GM03348 (cell line): ENCODE data around the gene ARL14EPL.
"Not testable (repeated sequence)": the region's sequence is repeated elsewhere in the genome, so short reads cannot be mapped to it uniquely, and the experiment has no call there.

Experiments
- DNase-seq: peaks from one replicate; pipeline ENCODE4 v3.0.0; 2012; ENCODE audit warnings: low spot score

Gene ARL14EPL

GRCh38 chr5:116046823-116047222 lies 14.6 kb downstream of the ARL14EPL start:
- no peak for DNase-seq

DNA sequence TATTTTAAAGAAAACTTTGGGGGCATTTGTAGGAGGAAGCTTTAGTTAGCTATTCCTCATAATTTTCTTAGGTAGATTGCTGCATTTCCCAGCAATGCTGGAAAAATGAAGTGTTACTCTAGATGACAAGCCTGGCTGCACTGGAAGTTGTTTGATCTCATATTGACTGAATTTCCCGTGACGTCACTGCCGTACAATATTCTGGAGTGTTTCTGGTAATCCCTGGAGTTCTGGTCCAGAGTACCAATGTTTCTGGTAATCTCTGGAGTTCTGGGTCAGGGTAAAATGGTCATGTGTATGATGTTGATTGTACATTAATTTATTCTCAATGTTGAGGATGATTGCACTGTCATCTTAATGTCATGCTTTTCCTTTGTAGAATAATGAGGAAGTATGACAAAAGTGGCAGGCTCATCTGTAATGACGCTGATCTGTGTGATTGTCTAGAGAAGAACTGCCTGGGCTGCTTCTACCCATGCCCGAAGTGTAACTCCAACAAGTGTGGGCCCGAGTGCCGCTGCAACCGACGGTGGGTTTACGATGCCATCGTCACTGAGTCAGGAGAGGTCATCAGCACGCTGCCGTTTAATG lies 26.2 kb downstream of the ARL14EPL start:
- DNase-seq = no peak

GRCh38 chr5:116062352-116062751 lies 30.1 kb downstream of the ARL14EPL start:
- DNase-seq = no peak

GRCh38 chr5:116063950-116064349 lies 31.7 kb downstream of the ARL14EPL start:
- DNase-seq = no peak

GRCh38 chr5:116068028-116068632 lies 35.9 kb downstream of the ARL14EPL start:
- peak; percentile 57 for DNase-seq

DNA sequence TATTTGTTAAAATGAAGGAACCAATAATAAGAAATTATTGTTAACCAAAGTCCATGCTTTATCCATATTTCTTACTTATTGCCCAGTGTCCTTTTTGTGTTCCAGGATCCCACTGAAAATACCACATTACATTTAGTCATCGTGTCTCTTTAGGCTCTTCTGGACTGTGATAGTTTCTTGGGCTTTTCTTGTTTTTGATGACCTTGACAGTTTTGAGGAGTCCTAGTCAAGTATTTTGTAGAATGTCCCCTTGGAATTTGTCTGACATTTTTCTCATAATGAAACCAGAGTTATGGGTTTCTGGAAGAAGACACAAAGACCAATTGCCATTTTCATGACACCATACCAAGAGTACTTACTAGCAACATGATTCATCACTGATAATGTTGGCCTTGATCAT lies 38.9 kb downstream of the ARL14EPL start:
- no peak for DNase-seq

DNA sequence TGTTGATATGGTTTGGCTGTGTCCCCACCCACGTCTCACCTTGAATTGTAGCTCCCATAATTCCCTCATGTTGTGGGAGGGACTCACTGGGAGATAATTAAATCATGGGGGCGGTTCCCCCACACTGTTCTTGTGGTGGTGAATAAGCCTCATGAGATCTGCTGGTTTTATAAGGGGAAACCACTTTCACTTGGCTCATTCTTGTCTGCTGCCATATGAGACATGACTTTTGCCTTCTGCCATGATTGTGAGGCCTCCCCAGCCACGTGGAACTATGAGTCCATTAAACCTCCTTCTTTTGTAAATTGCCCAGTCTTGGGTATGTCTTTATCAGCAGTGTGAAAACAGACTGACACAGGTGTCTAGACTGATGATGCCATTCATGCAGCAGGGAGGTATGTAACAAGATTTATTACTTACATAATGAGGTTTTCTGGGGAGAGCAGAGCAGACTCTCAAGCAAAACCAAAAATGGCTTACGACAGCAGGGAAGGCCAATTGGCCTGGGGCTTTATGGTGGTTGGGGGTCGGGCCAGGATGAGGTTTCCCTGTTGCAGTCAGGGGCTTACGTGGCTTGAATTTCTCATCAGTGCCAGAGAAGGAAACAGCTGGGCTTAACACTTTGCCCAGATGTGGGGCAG lies 43.0 kb downstream of the ARL14EPL start:
- DNase-seq = no peak

- DNase-seq = no peak
Measured at GRCh38 chr5:116076496-116076895, 44.2 kb downstream of the ARL14EPL start.

- no peak for DNase-seq
Measured at GRCh38 chr5:116078199-116078598, 45.9 kb downstream of the ARL14EPL start.

- DNase-seq = peak; percentile 69
Measured at GRCh38 chr5:116084287-116084691, 52.0 kb downstream of the ARL14EPL start.

DNA sequence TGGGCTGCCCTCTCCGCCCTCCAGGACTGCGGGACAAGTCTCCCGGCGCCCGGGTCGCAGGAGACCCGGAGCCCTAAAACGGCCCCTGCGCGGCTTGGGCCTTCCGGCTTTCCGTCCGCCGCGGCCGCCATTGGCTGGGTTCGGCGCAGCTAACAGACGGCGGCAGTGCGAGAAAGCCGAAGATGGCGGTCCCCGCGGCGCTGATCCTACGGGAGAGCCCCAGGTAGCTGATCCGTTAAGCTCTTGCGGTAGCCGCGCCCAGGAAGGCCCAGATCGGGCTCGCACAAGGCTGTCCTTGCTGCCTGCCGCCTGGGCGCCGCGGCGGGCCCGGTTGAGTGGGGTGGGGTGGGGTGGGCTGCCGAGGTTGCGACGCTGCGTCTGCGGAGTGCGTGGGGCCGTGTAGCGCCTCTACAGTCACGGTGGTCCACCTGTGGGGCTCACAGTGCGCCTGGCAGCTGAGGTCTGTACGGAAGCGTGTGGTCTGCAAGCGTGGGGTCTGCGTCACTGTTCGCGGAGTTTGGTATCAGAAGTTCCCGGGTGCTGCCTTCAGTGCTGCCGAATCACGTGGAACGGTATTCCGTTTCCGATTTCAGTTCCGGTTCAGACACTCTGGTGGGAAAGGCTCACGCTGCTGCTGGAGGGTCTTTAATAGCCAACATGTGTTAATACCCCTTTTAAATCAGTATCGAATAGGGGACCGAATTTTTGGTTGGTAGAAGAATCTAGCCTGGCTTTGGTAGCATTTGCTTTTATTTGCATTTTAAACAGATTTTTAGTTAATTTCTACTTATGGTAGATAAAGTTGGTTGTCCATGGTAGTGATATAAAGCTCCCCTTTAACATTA lies 52.8 kb downstream of the ARL14EPL start, which contains the start of gene COMMD10:
Gene COMMD10, plus strand, starts transcription at position 155 of the 845 bp plus-strand sequence.
- peak; percentile 87 for DNase-seq

DNA sequence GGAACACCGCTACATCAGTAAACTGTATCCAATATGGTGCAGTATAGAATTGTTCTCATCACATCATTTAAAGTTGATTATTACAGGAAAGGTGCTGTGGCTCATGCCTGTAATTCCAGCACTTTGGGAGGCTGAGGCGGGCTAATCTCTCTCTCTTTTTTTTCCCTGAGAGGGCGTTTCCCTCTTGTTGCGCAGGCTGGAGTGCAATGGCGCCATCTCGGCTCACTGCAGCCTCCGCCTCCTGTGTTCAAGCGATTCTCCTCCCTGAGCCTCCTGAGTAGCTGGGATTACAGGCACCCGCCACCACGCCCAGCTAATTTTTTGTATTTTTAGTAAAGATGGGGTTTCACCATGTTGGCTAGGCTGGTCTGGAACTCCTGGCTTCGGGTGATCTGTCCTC lies 54.0 kb downstream of the ARL14EPL start:
- not testable (repeated sequence) for DNase-seq

DNA sequence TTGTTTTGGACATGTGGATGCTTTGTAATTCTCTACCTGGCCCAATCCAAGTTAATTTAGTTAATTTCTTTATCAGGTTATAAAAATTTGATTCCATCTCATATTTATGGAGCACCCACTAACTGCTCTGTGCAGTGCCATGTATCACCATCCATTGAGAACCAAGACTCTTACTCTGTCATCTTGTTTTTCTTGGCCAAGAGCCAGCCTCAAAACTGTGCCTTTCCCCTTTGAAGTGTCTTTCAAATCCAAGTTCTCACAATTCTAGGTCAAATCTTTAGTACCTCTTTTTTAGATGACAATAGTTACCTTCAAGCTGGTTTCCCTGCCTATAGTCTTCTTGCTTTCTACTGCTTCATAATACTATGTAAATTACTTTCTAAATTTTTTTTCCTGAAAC lies 55.8 kb downstream of the ARL14EPL start:
- no peak for DNase-seq

DNA sequence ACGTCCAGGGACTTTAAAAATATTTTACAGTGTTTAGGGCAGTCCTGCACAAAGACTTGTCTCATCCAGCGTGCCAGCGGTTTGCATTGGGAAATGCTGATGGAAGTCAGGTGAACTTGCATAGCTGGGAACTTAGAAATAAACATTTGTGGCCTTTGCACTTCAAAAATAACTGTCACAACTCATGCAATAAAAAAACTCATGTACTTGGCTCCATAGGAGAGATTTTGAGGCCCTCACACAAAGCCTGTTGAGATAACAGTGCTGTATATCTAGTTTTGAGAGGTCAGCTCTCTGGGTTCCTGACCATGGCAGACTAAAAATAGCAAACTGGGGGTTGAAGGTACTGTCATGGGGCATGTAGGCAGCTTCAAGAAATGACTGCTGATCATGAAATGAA lies 58.0 kb downstream of the ARL14EPL start:
- DNase-seq = no peak

DNA sequence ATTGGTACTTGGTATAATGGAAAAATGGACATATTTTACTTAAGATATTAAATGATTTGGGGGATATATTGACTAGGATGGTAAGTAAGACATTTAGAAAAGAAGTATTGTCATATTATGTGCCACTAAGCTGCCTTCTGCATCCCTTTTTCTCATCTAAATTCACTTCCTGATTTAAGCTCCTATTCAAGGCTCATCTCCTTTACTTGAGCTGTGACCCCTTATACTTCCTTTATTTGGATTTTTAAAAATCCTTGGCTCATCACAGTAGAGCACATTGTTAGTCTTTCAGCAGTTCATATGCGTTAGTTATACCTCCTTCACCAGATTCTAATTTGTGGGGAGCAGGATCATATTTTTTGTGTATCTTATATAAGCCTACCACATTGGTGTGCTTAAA lies 59.1 kb downstream of the ARL14EPL start:
- no peak for DNase-seq

GRCh38 chr5:116097301-116097700 lies 65.0 kb downstream of the ARL14EPL start:
- peak; percentile 43 for DNase-seq

DNA sequence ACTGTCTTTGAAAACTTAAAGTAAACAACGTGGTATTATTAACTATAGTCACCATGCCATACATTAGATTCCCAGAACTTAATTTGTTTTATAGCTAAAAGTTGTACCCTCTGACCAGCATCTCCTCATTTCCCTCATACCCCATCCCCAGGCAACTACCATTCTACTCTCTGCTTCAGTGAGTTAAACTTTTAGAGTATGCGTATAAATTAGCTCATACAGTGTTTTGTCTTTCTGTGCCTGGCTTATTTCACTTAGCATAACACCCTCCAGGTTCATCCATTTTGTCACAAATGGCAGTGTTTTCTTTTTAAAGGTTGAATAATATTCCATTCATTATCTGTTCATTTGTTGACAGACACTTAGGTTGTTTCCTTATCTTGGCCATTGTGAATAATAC lies 66.7 kb downstream of the ARL14EPL start:
- DNase-seq = no peak

GRCh38 chr5:116104941-116105340 lies 72.7 kb downstream of the ARL14EPL start:
- DNase-seq = not testable (repeated sequence)
